ENCODE data around the gene ASB18. TPM values are rescaled to one million over a fixed set of nuclear protein-coding genes. Genes with fewer than 3 reads are reported as not detected.

Gene ASB18
- total RNA-seq, 1 experiment from 2014 or later, result not detected

GRCh38 chr2:236205867-236206645 lies 58.1 kb downstream of the ASB18 start:
- Histone ChIP-seq H3K27ac (ENCODE audit: low read depth, low read length) (no peak overlapping the region), H3K36me3 (ENCODE audit: control insufficient read depth in 1 of 2, insufficient read depth in 2 of 2, low read length in 2 of 2) (no peaks in the 10 kb centered on the region), H3K9ac (ENCODE audit: low read length) (no peak overlapping the region), H3K4me3 (replicated peaks in 1 of 2; ENCODE audit: low read depth in 1 of 2, low read length in 2 of 2) (no peak overlapping the region), H3K4me1 (ENCODE audit: control insufficient read depth in 1 of 2, insufficient read depth in 2 of 2, low read length in 2 of 2) (no peaks in the 10 kb centered on the region), H3K4me2 (ENCODE audit: low read length) (no peak overlapping the region), H3K79me2 (ENCODE audit: insufficient read depth, low read length) (no peaks in the 10 kb centered on the region), H3K9me2 (ENCODE audit: insufficient read depth) (no peaks in the 10 kb centered on the region), H3K9me3 (ENCODE audit: control insufficient read depth in 1 of 2, insufficient read depth in 1 of 2, low read depth in 1 of 2, low read length in 2 of 2) (no peaks in the 10 kb centered on the region), H3K27me3 (ENCODE audit: insufficient read depth, low read length) (no peaks in the 10 kb centered on the region), H2AFZ (ENCODE audit: low read depth, low read length, poor library complexity, severe bottlenecking) (no peak overlapping the region), H4K20me1 (ENCODE audit: insufficient read depth) (no peaks in the 10 kb centered on the region)
- CTCF ChIA-PET, result no interaction called here
- intact Hi-C loops (cut with micrococcal nuclease), result no loop called here
- RAD21 ChIA-PET (ENCODE audit: low non-redundant PET in 1 of 2, low total read pairs in 2 of 2, uncharacterized antibody in 2 of 2, unreplicated experiment in 2 of 2), result no interaction called here
- no TSS peak for BruUV-seq (replicated peaks)
- POLR2A ChIA-PET, result no interaction called here
- TF ChIP-seq TCF7L2 (IDR thresholded peaks at IDR 0.05; ENCODE audit: borderline replicate concordance, extremely low read depth, insufficient read depth, insufficient read length) (no peak), ZNF274 (IDR thresholded peaks at IDR 0.05; ENCODE audit: low read depth, low read length) (no peak), POLR2AphosphoS5 (IDR thresholded peaks at IDR 0.05; ENCODE audit: low read depth, low read length) (no peak), POLR2A (IDR thresholded peaks at IDR 0.05; ENCODE audit: borderline replicate concordance, extremely low read depth, insufficient read depth, insufficient read length) (no peak), EZH2phosphoT487 (IDR thresholded peaks at IDR 0.05; ENCODE audit: borderline replicate concordance) (no peak), ATF3 (IDR thresholded peaks at IDR 0.05) (no peak), YY1 (IDR thresholded peaks at IDR 0.05; ENCODE audit: extremely low read depth, insufficient replicate concordance, low read depth, low read length) (no peak), REST (IDR thresholded peaks at IDR 0.05; ENCODE audit: low read depth) (no peak), JUND (IDR thresholded peaks at IDR 0.05) (no peak), ELF1 (IDR thresholded peaks at IDR 0.05; ENCODE audit: borderline replicate concordance, low read depth) (no peak), ZBTB33 (IDR thresholded peaks at IDR 0.05; ENCODE audit: extremely low read depth, insufficient replicate concordance, low read length) (no peak), EGR1 (IDR thresholded peaks at IDR 0.05; ENCODE audit: low read depth) (no peak), CBX3 (IDR thresholded peaks at IDR 0.05; ENCODE audit: low read depth) (no peak), SP1 (IDR thresholded peaks at IDR 0.05; ENCODE audit: low read depth) (no peak), FOSL1 (IDR thresholded peaks at IDR 0.05; ENCODE audit: low read depth) (no peak), EZH2 (IDR thresholded peaks at IDR 0.05) (no peak), MAX (IDR thresholded peaks at IDR 0.05) (no peak), SIN3A (IDR thresholded peaks at IDR 0.05; ENCODE audit: low read depth) (no peak), SRF (IDR thresholded peaks at IDR 0.05; ENCODE audit: low read depth) (no peak), ZFX (IDR thresholded peaks at IDR 0.05) (no peak)
- DNase-seq (ENCODE audit: low read depth, low spot score) (no peak), ATAC-seq (no peak)
